Measurements from ENCODE around the gene PPP2R2C. TPM values are rescaled to one million over a fixed set of nuclear protein-coding genes. Genes with fewer than 3 reads are reported as not detected.

The PPP2R2C gene
- total RNA-seq = 0.15 and 1.0 TPM in 2 replicates

GRCh38 chr4:6472387-6473263 is at the start of gene PPP2R2C:
TSS of gene PPP2R2C (minus strand) at chr4:6472614. CDS start at chr4:6472229, 385 bp downstream.

Other genes with a start within 250 kb of the PPP2R2C start
- gene WFS1, start 202.8 kb downstream of the PPP2R2C start, total RNA-seq = 19.8 and 22.9 TPM in 2 replicates
- gene MAN2B2, start 102.6 kb upstream of the PPP2R2C start, total RNA-seq = 19.5 and 23.0 TPM in 2 replicates
- 221 and 242 TPM in 2 replicates for gene MRFAP1, start 168.1 kb upstream of the PPP2R2C start, total RNA-seq
- not detected in 2 replicates for gene S100P, start 221.3 kb upstream of the PPP2R2C start, total RNA-seq
- gene MRFAP1L1, start 237.3 kb upstream of the PPP2R2C start, total RNA-seq = 34.5 and 48.4 TPM in 2 replicates
- 22.1 and 25.9 TPM in 2 replicates for gene BLOC1S4, start 243.6 kb upstream of the PPP2R2C start, total RNA-seq

Measured in bronchus fibroblast of lung (primary cell).